Body of pancreas (tissue), 4 donors: ENCODE measurements around the gene MED16. TPM values are rescaled to one million over a fixed set of nuclear protein-coding genes. Genes with fewer than 3 reads are reported as not detected.

Experiments used
- ATAC-seq: fragments of 150-250 bp; one replicate; pipeline ENCODE4 v1.9.1; 2016
- DNase-seq, 4 donors: peaks; one replicate each; pipeline ENCODE4 v3.0.0-alpha.2; 2019
- H3K27ac ChIP-seq, 4 donors: fragments of 200-600 bp; sonication (generic); 1 replicate in 3 of 4; 2 replicates in 1 of 4; pipeline versions ENCODE4 v1.5.1 to v1.6.1; 2016 to 2019; ENCODE audit warnings: mild to moderate bottlenecking in 1 of 4, mixed read lengths in 1 of 4, moderate library complexity in 1 of 4
- H3K27me3 ChIP-seq, 2 donors: fragments of 200-600 bp; sonication (generic); one replicate each; pipeline ENCODE4 v1.6.0; 2016; ENCODE audit warnings: mild to moderate bottlenecking in 1 of 2
- H3K36me3 ChIP-seq, 2 donors: fragments of 200-600 bp; sonication (generic); replicated peaks in 1 of 2; 2 replicates each; pipeline ENCODE4 v1.5.1; 2016; ENCODE audit warnings: low read depth in 2 of 2; ENCODE audit not compliant: insufficient read depth in 1 of 2
- H3K4me1 ChIP-seq: fragments of 200-600 bp; sonication (generic); one replicate; pipeline ENCODE4 v1.6.0; 2016
- H3K4me3 ChIP-seq, 2 donors: fragments of 200-600 bp; sonication (generic); 1 replicate in 1 of 2; 2 replicates in 1 of 2; pipeline ENCODE4 v1.5.1; 2016 to 2019
- H3K9me3 ChIP-seq, 3 donors: fragments of 200-600 bp; sonication (generic); 1 replicate in 2 of 3; 2 replicates in 1 of 3; pipeline ENCODE4 v1.5.1; 2016
- CTCF ChIP-seq, 7 experiments: fragments of 450-650 bp in 4 of 7; fragments of 200-600 bp in 3 of 7; sonication (generic) in 3 of 7; IDR thresholded peaks; one replicate each; pipeline ENCODE4 v1.5.1; 2016 to 2019; ENCODE audit warnings: antibody characterized with exemption in 7 of 7
- POLR2A ChIP-seq, 3 donors: fragments of 450-650 bp; IDR thresholded peaks; one replicate each; pipeline ENCODE4 v1.6.1; 2016; ENCODE audit warnings: antibody characterized with exemption in 3 of 3, mild to moderate bottlenecking in 2 of 3
- WGBS, 2 donors: methylation state at CpG; one replicate each; pipeline ENCODE4 v1.1.5; 2017; 5-methylcytosine and 5-hydroxymethylcytosine counted together
- intact Hi-C: fragments of 100-400 bp; cut with DNase I; formaldehyde crosslinking; loops from one replicate; pipeline ENCODE4 v1.15.1; 2023
- total RNA-seq, 2 donors: library from RNA; depleted of rRNA; stranded (reverse); fragments of >200 nt; gene quantifications; one replicate each; pipeline ENCODE4 v1.1.0, GENCODE V29; 2016

MED16 gene
- total RNA-seq, 2 donors from 2014 or later: 35.0 to 49.8 TPM

DNA sequence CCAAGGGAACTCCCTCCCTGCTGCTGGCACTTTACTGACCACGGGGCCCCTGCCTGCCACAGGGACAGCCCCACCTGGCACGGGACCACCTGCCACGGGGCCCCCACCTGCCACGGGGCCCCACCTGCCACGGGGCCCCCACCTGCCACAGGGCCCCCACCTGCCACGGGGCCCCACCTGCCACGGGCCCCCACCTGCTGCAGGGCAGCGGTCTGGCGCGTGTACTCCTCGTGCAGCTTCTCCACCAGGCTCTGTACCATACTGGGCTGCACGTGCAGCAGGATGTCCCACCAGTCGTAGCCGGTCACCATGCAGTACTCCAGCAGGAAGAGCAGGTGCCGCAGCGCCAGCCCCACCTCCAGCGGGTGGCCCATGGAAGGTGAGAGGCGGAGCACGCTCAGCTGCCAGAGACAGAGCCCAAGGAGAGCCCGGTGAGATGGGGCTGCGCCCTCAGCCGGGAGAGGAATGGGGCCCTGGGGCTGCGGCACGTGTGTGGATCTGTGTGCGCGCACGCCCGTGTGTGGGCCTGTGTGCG lies 16.1 kb downstream of the MED16 start:
- 93 to 95% methylated on average over 15 to 18 of the region's 29 CpGs for WGBS, 2 donors
- intact Hi-C loops: no loop called here
- peaks cover 3 to 4% of the 10 kb centered on the region in 2 donors for H3K36me3 ChIP-seq
- H3K9me3 ChIP-seq: no peaks in the 10 kb centered on the region
- no peak for TF ChIP-seq CTCF (IDR thresholded peaks at IDR 0.05)
- no peak for TF ChIP-seq POLR2A (IDR thresholded peaks at IDR 0.05)
- no peaks in the 10 kb centered on the region for H3K27me3 ChIP-seq
- H3K4me3 ChIP-seq: no peak overlapping the region
- no peak for DNase-seq
- no peak overlapping the region for H3K27ac ChIP-seq
- H3K4me1 ChIP-seq: peaks cover 3% of the 10 kb centered on the region
- ATAC-seq: no peak

- no peak overlapping the region for H3K4me3 ChIP-seq
- H3K4me1 ChIP-seq: peaks cover 3% of the 10 kb centered on the region
- H3K9me3 ChIP-seq: no peaks in the 10 kb centered on the region
- no peak overlapping the region for H3K27ac ChIP-seq
- intact Hi-C loops: no loop called here
- H3K27me3 ChIP-seq: no peaks in the 10 kb centered on the region
- no peak for DNase-seq
- ATAC-seq: no peak
- 79 to 91% methylated on average over 14 to 17 of the region's 18 CpGs for WGBS, 2 donors
- TF ChIP-seq POLR2A (IDR thresholded peaks at IDR 0.05) (no peak), CTCF (IDR thresholded peaks at IDR 0.05) (no peak)
- peaks cover 2% of the 10 kb centered on the region in 2 donors for H3K36me3 ChIP-seq
Measured at GRCh38 chr19:876089-876488, 16.9 kb downstream of the MED16 start.

GRCh38 chr19:875265-875879 lies 17.6 kb downstream of the MED16 start:
- 91 to 92% methylated on average over 18 to 19 of the region's 28 CpGs for WGBS, 2 donors
- H3K4me3 ChIP-seq: no peak overlapping the region
- no peak for ATAC-seq
- intact Hi-C loops: no loop called here
- TF ChIP-seq POLR2A (IDR thresholded peaks at IDR 0.05) (no peak), CTCF (IDR thresholded peaks at IDR 0.05) (no peak)
- no peaks in the 10 kb centered on the region for H3K27me3 ChIP-seq
- no peaks in the 10 kb centered on the region for H3K9me3 ChIP-seq
- peaks cover 3% of the 10 kb centered on the region for H3K4me1 ChIP-seq
- H3K27ac ChIP-seq: no peak overlapping the region
- DNase-seq: no peak
- H3K36me3 ChIP-seq: peaks cover 2 to 4% of the 10 kb centered on the region in 2 donors

GRCh38 chr19:873561-874041 lies 19.4 kb downstream of the MED16 start:
- intact Hi-C loops: no loop called here
- Histone ChIP-seq H3K27me3 (no peaks in the 10 kb centered on the region), H3K36me3 (peaks cover 2 to 8% of the 10 kb centered on the region in 2 donors), H3K4me3 (no peak overlapping the region), H3K9me3 (no peaks in the 10 kb centered on the region), H3K27ac (no peak overlapping the region), H3K4me1 (peaks cover 3% of the 10 kb centered on the region)
- DNase-seq (no peak), ATAC-seq (no peak)
- 94% methylated on average over 19 of the region's 22 CpGs; no CpG with 5 or more reads in 1 of the 2 donors for WGBS, 2 donors
- TF ChIP-seq POLR2A (IDR thresholded peaks at IDR 0.05): no peak
- no peak for TF ChIP-seq CTCF (IDR thresholded peaks at IDR 0.05)

DNA sequence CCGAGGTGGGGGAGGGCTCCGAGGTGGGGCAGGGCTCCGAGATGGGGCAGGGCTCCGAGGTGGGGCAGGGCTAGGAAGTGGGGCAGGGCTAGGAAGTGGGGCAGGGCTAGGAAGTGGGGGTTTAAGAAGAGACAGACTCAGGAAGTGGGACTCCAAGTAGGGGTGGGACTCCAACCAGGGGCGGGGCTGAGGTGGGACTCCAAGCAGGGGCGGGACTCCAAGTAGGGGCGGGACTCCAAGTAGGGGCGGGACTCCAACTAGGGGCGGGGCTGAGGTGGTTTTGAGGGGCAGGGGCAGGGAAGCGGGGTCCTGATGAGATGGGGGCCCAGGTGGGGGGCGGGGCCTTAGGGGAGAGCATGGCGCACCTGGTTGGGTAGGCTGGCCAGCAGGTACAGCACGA lies 19.9 kb downstream of the MED16 start:
- WGBS, 2 donors: 84 to 95% methylated on average over 2 to 8 of the region's 13 CpGs
- no peaks in the 10 kb centered on the region for H3K9me3 ChIP-seq
- H3K27ac ChIP-seq: no peak overlapping the region
- intact Hi-C loops: no loop called here
- DNase-seq (no peak), ATAC-seq (no peak)
- H3K36me3 ChIP-seq: peaks cover 3 to 8% of the 10 kb centered on the region in 2 donors
- H3K4me1 ChIP-seq: peaks cover 3% of the 10 kb centered on the region
- H3K27me3 ChIP-seq: no peaks in the 10 kb centered on the region
- TF ChIP-seq POLR2A (IDR thresholded peaks at IDR 0.05): no peak
- no peak for TF ChIP-seq CTCF (IDR thresholded peaks at IDR 0.05)
- H3K4me3 ChIP-seq: no peak overlapping the region
